Left lung (tissue), 10 donors: ENCODE measurements around the gene COL4A2. TPM values are rescaled to one million over a fixed set of nuclear protein-coding genes. Genes with fewer than 3 reads are reported as not detected.

Experiments used
- ATAC-seq: fragments of 200-7000 bp; cut with Tn5 transposase; one replicate; pipeline ENCODE4 v1.9.1; 2020; ENCODE audit warnings: moderate library complexity
- DNase-seq, 4 donors: peaks; one replicate each; pipeline ENCODE4 v3.0.0-alpha.2; 2013 to 2020
- H3K27ac ChIP-seq, 2 donors: fragments of 200-600 bp; sonication (generic) in 1 of 2; one replicate each; pipeline versions ENCODE4 v1.5.0 to v1.8.0; 2020 to 2021
- H3K27me3 ChIP-seq, 2 donors: fragments of 200-600 bp; sonication (generic) in 1 of 2; one replicate each; pipeline versions ENCODE4 v1.5.0 to v1.8.0; 2020 to 2021
- H3K36me3 ChIP-seq, 2 donors: fragments of 200-600 bp; sonication (generic) in 1 of 2; one replicate each; pipeline versions ENCODE4 v1.5.0 to v1.8.0; 2020 to 2021
- H3K4me1 ChIP-seq, 2 donors: fragments of 200-600 bp; one replicate each; pipeline ENCODE4 v1.8.0; 2021
- H3K4me3 ChIP-seq, 2 donors: fragments of 200-600 bp; sonication (generic) in 1 of 2; one replicate each; pipeline versions ENCODE4 v1.5.0 to v1.8.0; 2020 to 2021; ENCODE audit warnings: mild to moderate bottlenecking in 1 of 2
- H3K9me3 ChIP-seq, 2 donors: fragments of 200-600 bp; sonication (generic) in 1 of 2; one replicate each; pipeline versions ENCODE4 v1.5.0 to v1.8.0; 2020 to 2021
- intact Hi-C, 2 donors: fragments of 100-400 bp; cut with DNase I; formaldehyde crosslinking; loops; one replicate each; pipeline versions ENCODE4 v1.11.2 to v1.14.2; 2022
- polyA plus RNA-seq, 6 donors: library from polyadenylated mRNA; unstranded; fragments of 120-200 nt; gene quantifications; one replicate each; pipeline ENCODE4 v1.2.1, GENCODE V29; 2013; ENCODE audit not compliant: insufficient read length in 6 of 6
- total RNA-seq, 2 donors: library from RNA; stranded (reverse); fragmentation: NEBNext Ultra II Directional; extraction: Animal tissue kit (Norgen Biotek cat#: 25700); gene quantifications; one replicate each; pipeline ENCODE4 v1.2.1, GENCODE V29; 2021
- TF ChIP-seq, protein P1 (sequence below), 2 donors: fragments of 200-600 bp; sonication (generic) in 1 of 2; IDR thresholded peaks; one replicate each; pipeline versions ENCODE4 v1.5.0 to v1.8.0; 2021; ENCODE audit warnings: antibody characterized with exemption in 2 of 2
- donor health status: DM: no; HTN: yes; CAD: no.
- donor health status: DM: no; HTN: no; CAD: no.

Gene COL4A2
- total and polyA plus RNA-seq, 8 donors = 307 to 638 (median 395) TPM

DNA sequence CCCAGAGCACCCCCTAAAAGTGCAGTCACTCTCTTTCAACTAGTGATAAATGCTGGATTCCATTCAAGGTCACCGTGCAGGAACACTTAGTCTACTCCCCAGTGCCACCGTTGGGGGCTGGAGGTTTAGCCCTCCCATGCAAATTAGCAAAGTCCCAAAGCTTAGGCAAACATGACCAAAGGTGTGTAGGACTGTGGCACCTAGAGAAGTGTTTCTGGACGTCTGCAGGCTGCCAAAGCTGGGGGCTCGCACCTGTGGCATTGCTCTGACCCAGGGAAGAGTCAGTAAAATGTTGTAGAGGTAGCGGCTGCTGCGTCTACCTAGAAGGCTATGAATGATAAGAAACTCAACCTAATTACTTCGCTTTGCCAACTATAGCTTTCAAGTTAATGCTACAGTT lies 14.0 kb upstream of the COL4A2 start:
- H3K36me3 ChIP-seq = no peaks in the 10 kb centered on the region
- no peaks in the 10 kb centered on the region for H3K9me3 ChIP-seq
- TF ChIP-seq, protein P1, sequence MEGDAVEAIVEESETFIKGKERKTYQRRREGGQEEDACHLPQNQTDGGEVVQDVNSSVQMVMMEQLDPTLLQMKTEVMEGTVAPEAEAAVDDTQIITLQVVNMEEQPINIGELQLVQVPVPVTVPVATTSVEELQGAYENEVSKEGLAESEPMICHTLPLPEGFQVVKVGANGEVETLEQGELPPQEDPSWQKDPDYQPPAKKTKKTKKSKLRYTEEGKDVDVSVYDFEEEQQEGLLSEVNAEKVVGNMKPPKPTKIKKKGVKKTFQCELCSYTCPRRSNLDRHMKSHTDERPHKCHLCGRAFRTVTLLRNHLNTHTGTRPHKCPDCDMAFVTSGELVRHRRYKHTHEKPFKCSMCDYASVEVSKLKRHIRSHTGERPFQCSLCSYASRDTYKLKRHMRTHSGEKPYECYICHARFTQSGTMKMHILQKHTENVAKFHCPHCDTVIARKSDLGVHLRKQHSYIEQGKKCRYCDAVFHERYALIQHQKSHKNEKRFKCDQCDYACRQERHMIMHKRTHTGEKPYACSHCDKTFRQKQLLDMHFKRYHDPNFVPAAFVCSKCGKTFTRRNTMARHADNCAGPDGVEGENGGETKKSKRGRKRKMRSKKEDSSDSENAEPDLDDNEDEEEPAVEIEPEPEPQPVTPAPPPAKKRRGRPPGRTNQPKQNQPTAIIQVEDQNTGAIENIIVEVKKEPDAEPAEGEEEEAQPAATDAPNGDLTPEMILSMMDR (IDR thresholded peaks at IDR 0.05) = no peak
- DNase-seq (no peak), ATAC-seq (no peak)
- peaks cover 0 to 11% of the 10 kb centered on the region in 2 donors for H3K27me3 ChIP-seq
- peaks cover 3 to 6% of the 10 kb centered on the region in 2 donors for H3K4me1 ChIP-seq
- H3K27ac ChIP-seq = no peak overlapping the region
- intact Hi-C loops = no loop called here
- H3K4me3 ChIP-seq = no peak overlapping the region

DNA sequence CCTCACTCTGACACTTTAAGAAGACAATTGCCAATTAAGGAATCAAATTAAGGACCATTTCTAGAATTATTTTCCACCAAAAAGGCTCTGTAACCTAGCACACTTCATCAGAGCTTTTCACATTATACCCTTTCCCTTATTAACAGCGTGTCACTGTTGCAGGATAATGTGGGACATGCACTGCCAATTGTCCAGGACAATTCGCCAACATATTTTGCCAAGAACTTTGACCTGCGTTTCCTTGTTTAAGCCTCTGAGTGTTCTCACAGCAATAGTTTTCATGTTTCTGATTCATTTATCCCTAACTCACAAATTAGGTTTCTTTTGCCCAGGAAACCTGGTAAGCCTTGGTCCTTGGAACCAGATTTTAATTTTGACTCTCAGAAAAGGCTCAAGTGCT lies 13.4 kb upstream of the COL4A2 start:
- ATAC-seq = no peak
- Histone ChIP-seq H3K36me3 (no peaks in the 10 kb centered on the region), H3K4me3 (no peak overlapping the region), H3K4me1 (peaks cover 3 to 6% of the 10 kb centered on the region in 2 donors), H3K27ac (no peak overlapping the region), H3K27me3 (peaks cover 0 to 17% of the 10 kb centered on the region in 2 donors), H3K9me3 (no peaks in the 10 kb centered on the region)
- intact Hi-C loops = no loop called here
- TF ChIP-seq, protein P1 (IDR thresholded peaks at IDR 0.05) = no peak
- DNase-seq = no peak

DNA sequence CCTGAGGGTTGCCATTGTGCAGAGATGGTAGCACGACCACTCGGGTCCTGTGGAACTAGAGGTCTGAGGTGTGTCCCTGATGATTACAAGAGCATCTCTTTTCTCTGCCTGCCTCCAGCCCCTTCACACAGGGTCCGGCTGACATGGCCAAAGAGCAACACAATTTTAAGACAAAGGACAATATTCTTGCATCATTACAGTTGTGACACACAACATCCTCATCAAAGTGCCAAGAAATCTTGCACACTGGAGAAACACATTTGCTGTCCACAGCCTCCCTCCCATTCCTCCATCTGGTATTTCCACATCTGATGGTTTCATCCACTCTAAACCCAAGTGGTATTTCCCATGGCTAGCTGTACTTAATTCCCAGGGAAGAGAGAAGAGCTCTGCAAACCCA lies 12.9 kb upstream of the COL4A2 start:
- H3K4me3 ChIP-seq = no peak overlapping the region
- intact Hi-C loops = no loop called here
- DNase-seq (no peak), ATAC-seq (no peak)
- H3K27me3 ChIP-seq = peaks cover 0 to 22% of the 10 kb centered on the region in 2 donors
- no peak overlapping the region for H3K27ac ChIP-seq
- no peaks in the 10 kb centered on the region for H3K36me3 ChIP-seq
- TF ChIP-seq, protein P1 (IDR thresholded peaks at IDR 0.05) = no peak
- no peaks in the 10 kb centered on the region for H3K9me3 ChIP-seq
- peaks cover 6 to 10% of the 10 kb centered on the region in 2 donors for H3K4me1 ChIP-seq

DNA sequence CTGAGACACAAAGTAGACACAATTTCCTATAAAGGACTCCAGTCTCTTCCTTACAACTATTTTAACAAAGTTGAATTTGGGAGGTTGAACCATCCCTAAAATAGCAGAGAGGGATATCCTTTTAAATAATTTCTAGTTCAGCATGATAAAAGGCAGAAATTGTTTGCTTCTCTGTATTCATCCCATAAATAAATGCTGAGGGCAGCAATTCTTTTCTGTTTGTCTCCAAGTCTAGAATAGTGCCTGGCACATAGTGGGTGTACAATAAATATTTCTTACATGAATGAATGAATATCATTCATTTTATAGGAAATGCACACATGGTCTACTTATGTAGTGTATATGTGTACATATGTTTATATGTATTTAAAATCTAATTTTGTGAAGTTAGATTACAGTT lies 12.5 kb upstream of the COL4A2 start:
- no peak for ATAC-seq
- no peak for DNase-seq
- no peaks in the 10 kb centered on the region for H3K9me3 ChIP-seq
- no peaks in the 10 kb centered on the region for H3K36me3 ChIP-seq
- peaks cover 10 to 14% of the 10 kb centered on the region in 2 donors for H3K4me1 ChIP-seq
- intact Hi-C loops = no loop called here
- no peak overlapping the region for H3K27ac ChIP-seq
- peaks cover 0 to 27% of the 10 kb centered on the region in 2 donors for H3K27me3 ChIP-seq
- TF ChIP-seq, protein P1 (IDR thresholded peaks at IDR 0.05) = no peak
- no peak overlapping the region for H3K4me3 ChIP-seq

DNA sequence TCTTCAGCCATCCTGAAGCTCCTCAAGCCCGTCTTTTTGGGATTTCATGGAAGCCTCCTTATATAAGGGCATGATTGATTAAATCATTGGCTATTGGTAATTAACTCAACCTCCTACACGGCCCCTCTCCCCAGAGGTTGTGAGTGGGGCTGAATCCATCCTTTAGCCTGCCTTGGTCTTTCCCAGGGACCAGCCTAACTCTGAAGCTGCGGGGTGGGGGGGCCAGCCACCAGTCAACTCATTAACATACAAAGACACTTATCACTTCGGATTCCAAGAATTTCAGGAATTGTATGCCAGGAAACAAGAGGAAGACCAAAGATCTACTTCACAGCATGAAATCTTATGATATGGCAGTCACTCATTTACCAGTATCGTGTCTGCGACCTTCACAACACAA lies 10.1 kb upstream of the COL4A2 start:
- intact Hi-C loops = no loop called here
- H3K4me1 ChIP-seq = peaks cover 10 to 18% of the 10 kb centered on the region in 2 donors
- TF ChIP-seq, protein P1 (IDR thresholded peaks at IDR 0.05) = no peak
- peaks cover 0 to 31% of the 10 kb centered on the region in 2 donors for H3K27me3 ChIP-seq
- H3K27ac ChIP-seq = no peak overlapping the region
- DNase-seq (no peak), ATAC-seq (no peak)
- no peaks in the 10 kb centered on the region for H3K9me3 ChIP-seq
- H3K36me3 ChIP-seq = no peaks in the 10 kb centered on the region
- H3K4me3 ChIP-seq = no peak overlapping the region
